Endothelial cell of umbilical vein (primary cell): ENCODE results near the gene CLP1. TPM values are rescaled to one million over a fixed set of nuclear protein-coding genes. Genes with fewer than 3 reads are reported as not detected.

Experiments
- BruUV-seq: library from RNA; stranded (reverse); fragments of 400-500 nt; replicated peaks from 2 replicates; lab custom pipeline; 2021; lab: Mats Ljungman, UMichigan
- CTCF ChIA-PET: fragments of 300-600, 350-600 bp; sonication (Branson Sonifier 250); formaldehyde crosslinking; loops from one replicate; lab custom pipeline; 2021; ENCODE audit warnings: antibody characterized with exemption, inconsistent platforms; lab: Charles Lee
- POLR2A ChIA-PET: fragments of 300-600, 350-600 bp; sonication (Branson Sonifier 250); formaldehyde crosslinking; loops from one replicate; lab custom pipeline; 2021; ENCODE audit warnings: antibody characterized with exemption, inconsistent platforms; lab: Charles Lee
- DNase-seq: peaks from one replicate; pipeline ENCODE4 v3.0.0-alpha.2; 2011; ENCODE audit warnings: low read depth, low spot score
- FAIRE-seq: peaks from 2 replicates; lab custom pipeline; 2011; peaks lifted over from hg19 to GRCh38; lab: Jason Lieb, UNC
- H2AFZ ChIP-seq: 2 replicates; pipeline ENCODE4 v1.6.0; 2012; ENCODE audit warnings: low read depth, low read length, control low read depth, inconsistent platforms
- H3K27ac ChIP-seq: 2 replicates; pipeline ENCODE4 v1.5.1; 2011; ENCODE audit warnings: low read depth, mild to moderate bottlenecking, control low read depth, low read length, moderate library complexity; ENCODE audit not compliant: insufficient read depth
- H3K27me3 ChIP-seq, 2 experiments: 2 replicates each; pipeline versions ENCODE4 v1.6.0 to v1.6.1; 2011; ENCODE audit warnings: low read length in 2 of 2, mixed read lengths in 1 of 2; ENCODE audit not compliant: control insufficient read depth in 2 of 2, insufficient read depth in 2 of 2
- H3K36me3 ChIP-seq, 2 experiments: 2 replicates in 1 of 2; 3 replicates in 1 of 2; pipeline ENCODE4 v1.5.1; 2011; ENCODE audit warnings: low read length in 2 of 2, mild to moderate bottlenecking in 1 of 2, moderate library complexity in 1 of 2; ENCODE audit not compliant: control insufficient read depth in 2 of 2, insufficient read depth in 2 of 2; ENCODE audit errors: extremely low read depth in 1 of 2
- H3K4me1 ChIP-seq: 3 replicates; pipeline ENCODE4 v1.5.1; 2011; ENCODE audit warnings: mild to moderate bottlenecking, low read length; ENCODE audit not compliant: control insufficient read depth, insufficient read depth; ENCODE audit errors: extremely low read depth
- H3K4me2 ChIP-seq: 2 replicates; pipeline ENCODE4 v1.6.1; 2011; ENCODE audit warnings: low read length, control low read depth, mixed read lengths; ENCODE audit not compliant: insufficient read depth
- H3K4me3 ChIP-seq, 3 experiments: fragments of 200-600 bp in 1 of 3; sonication (generic), shearing (Covaris generic) in 1 of 3; replicated peaks in 1 of 3; 2 replicates each; pipeline ENCODE4 v1.5.1; 2011 to 2016; ENCODE audit warnings: control low read depth in 3 of 3, low read length in 3 of 3, mild to moderate bottlenecking in 2 of 3, inconsistent platforms in 1 of 3, low read depth in 1 of 3, moderate library complexity in 1 of 3; ENCODE audit not compliant: insufficient read depth in 1 of 3
- H3K79me2 ChIP-seq: 2 replicates; pipeline ENCODE4 v1.6.0; 2012; ENCODE audit warnings: low read length, inconsistent platforms; ENCODE audit not compliant: control insufficient read depth, insufficient read depth
- H3K9ac ChIP-seq: replicated peaks from 2 replicates; pipeline ENCODE3; 2011; ENCODE audit warnings: low read length, control low read depth; ENCODE audit not compliant: insufficient read depth; ENCODE audit errors: extremely low read depth
- H3K9me1 ChIP-seq: replicated peaks from 3 replicates; pipeline ENCODE4 v1.6.0; 2011; ENCODE audit warnings: mild to moderate bottlenecking, low read length; ENCODE audit not compliant: control insufficient read depth, insufficient read depth; ENCODE audit errors: extremely low read depth
- H3K9me3 ChIP-seq: replicated peaks from 2 replicates; pipeline ENCODE4 v1.5.1; 2012; ENCODE audit warnings: low read length, inconsistent platforms; ENCODE audit not compliant: control insufficient read depth, insufficient read depth
- H4K20me1 ChIP-seq: replicated peaks from 2 replicates; pipeline ENCODE3; 2011; ENCODE audit warnings: mild to moderate bottlenecking, low read length; ENCODE audit not compliant: control insufficient read depth, insufficient read depth; ENCODE audit errors: extremely low read depth
- CTCF ChIP-seq, 2 donors: IDR thresholded peaks; 1 replicate in 1 of 2; 2 replicates in 1 of 2; pipeline ENCODE4 v1.5.1; 2011; ENCODE audit warnings: low read length in 2 of 2, mild to moderate bottlenecking in 2 of 2, moderate library complexity in 2 of 2, control low read depth in 1 of 2, inconsistent platforms in 1 of 2, low read depth in 1 of 2; ENCODE audit not compliant: insufficient read depth in 1 of 2; ENCODE audit errors: extremely low read depth in 1 of 2
- EZH2 ChIP-seq: IDR thresholded peaks from 2 replicates; pipeline ENCODE4 v1.6.1; 2012; ENCODE audit warnings: borderline replicate concordance, low read depth, mild to moderate bottlenecking, moderate library complexity, low read length, inconsistent platforms; ENCODE audit not compliant: severe bottlenecking
- FOS ChIP-seq: IDR thresholded peaks from 2 replicates; pipeline ENCODE4 v1.6.1; 2011; ENCODE audit warnings: mild to moderate bottlenecking, low read length, moderate library complexity, borderline replicate concordance; ENCODE audit not compliant: insufficient read depth
- GATA2 ChIP-seq: IDR thresholded peaks from 2 replicates; pipeline ENCODE4 v1.7.0; 2011; ENCODE audit warnings: low read depth, mild to moderate bottlenecking, moderate library complexity, mixed read lengths, low read length; ENCODE audit not compliant: insufficient read length, insufficient read depth
- JUN ChIP-seq: IDR thresholded peaks from 2 replicates; pipeline ENCODE4 v1.6.1; 2011; ENCODE audit warnings: borderline replicate concordance, low read depth; ENCODE audit not compliant: insufficient read length, insufficient read depth
- MAX ChIP-seq: IDR thresholded peaks from 2 replicates; pipeline ENCODE4 v1.6.1; 2011; ENCODE audit not compliant: insufficient read depth, insufficient read length
- MYC ChIP-seq: IDR thresholded peaks from one replicate; pipeline ENCODE4 v1.6.1; 2011; ENCODE audit warnings: mild to moderate bottlenecking, low read depth, low read length
- POLR2A ChIP-seq: IDR thresholded peaks from 2 replicates; pipeline ENCODE4 v1.6.1; 2012; ENCODE audit warnings: low read depth, mild to moderate bottlenecking, control low read depth, low read length
- POLR2AphosphoS5 ChIP-seq: IDR thresholded peaks from 2 replicates; pipeline ENCODE4 v1.6.1; 2012; ENCODE audit warnings: low read depth, mild to moderate bottlenecking, control low read depth, low read length, moderate library complexity; ENCODE audit not compliant: insufficient read depth
- dilution Hi-C: fragments of 300-500 bp; cut with MboI; formaldehyde crosslinking; loops from one replicate; pipeline ENCODE4 v1.15.0; 2019; ENCODE audit warnings: low sequenced_read_pairs; ENCODE audit not compliant: extremely low pct_ligation_motif_present
- intact Hi-C: fragments of 100-400 bp; cut with micrococcal nuclease; formaldehyde crosslinking; loops from one replicate; pipeline ENCODE4 v1.10.0; 2022
- polyA plus RNA-seq, 4 experiments: library from polyadenylated mRNA; depleted of rRNA in 3 of 4; stranded (reverse) in 3 of 4; unstranded in 1 of 4; fragments of >200 nt; gene quantifications; 2 replicates each; pipeline versions ENCODE4 v1.2.1 to v1.2.3, GENCODE V29; 2011 to 2012; ENCODE audit warnings: missing spikeins in 1 of 4
- total RNA-seq: library from RNA; stranded (reverse); gene quantifications from 2 replicates; pipeline ENCODE4 v1.2.3, GENCODE V29; 2021

Gene CLP1
- total and polyA plus RNA-seq, 2 donors (not counting 3 experiments of a cell fraction or from before 2014, with no cell fraction given) = 17.9 to 20.8 TPM

- H2AFZ ChIP-seq = peak overlapping the region; percentile 98
- DNase-seq (no peak), FAIRE-seq (peak; percentile 47)
- ChIA-PET CTCF (interaction anchor here (1.3 to 4.2 kb wide), 5 partner anchors 69 to 293 kb away, joined by 3 to 154 read pairs (median 36); partner anchors contain the start of genes RTN4RL2 and UBE2L6), POLR2A (interaction anchor here (0.6 kb wide), 1 partner anchor 366 kb away, joined by 3 read pairs; no protein-coding TSS in a partner anchor)
- no peaks in the 10 kb centered on the region for H4K20me1 ChIP-seq
- H3K36me3 ChIP-seq = no peaks in the 10 kb centered on the region
- dilution Hi-C loops (no loop called here), intact Hi-C loops (loop anchor here (1.0 to 2.0 kb wide), 3 partner anchors 18 to 214 kb away; partner anchors contain the start of gene CLP1)
- no TSS peak for BruUV-seq
- H3K27ac ChIP-seq = peak overlapping the region; percentile 81
- peak overlapping the region; percentile 89 for H3K9ac ChIP-seq
- H3K4me3 ChIP-seq = peak overlapping the region; percentile 55 to 87 (median 74)
- H3K9me1 ChIP-seq = no peaks in the 10 kb centered on the region
- H3K4me2 ChIP-seq = peak overlapping the region; percentile 92
- no peaks in the 10 kb centered on the region for H3K9me3 ChIP-seq
- peaks cover 0 to 7% of the 10 kb centered on the region in 2 experiments for H3K27me3 ChIP-seq
- H3K79me2 ChIP-seq = peaks cover 18% of the 10 kb centered on the region
- H3K4me1 ChIP-seq = peaks cover 24% of the 10 kb centered on the region
- no peak for TF ChIP-seq GATA2
- no peak for TF ChIP-seq POLR2AphosphoS5
- TF ChIP-seq MYC = no peak
- TF ChIP-seq MAX = no peak
- no peak for TF ChIP-seq JUN
- no peak for TF ChIP-seq EZH2
- no peak for TF ChIP-seq FOS
- TF ChIP-seq CTCF (IDR thresholded peaks at IDR 0.05; ENCODE audit: extremely low read depth in 1 of 2, insufficient read depth in 1 of 2, low read depth in 1 of 2, low read length in 2 of 2) = no peak
- no peak for TF ChIP-seq POLR2A
These were observed 18.7 kb upstream of the CLP1 start for GRCh38 chr11:57638811-57639320.
